Fibroblast of the aortic adventitia (primary cell): ENCODE results near the gene SNRPD1. TPM values are rescaled to one million over a fixed set of nuclear protein-coding genes. Genes with fewer than 3 reads are reported as not detected.
"Not testable (repeated sequence)": the region's sequence is repeated elsewhere in the genome, so short reads cannot be mapped to it uniquely, and the experiment has no call there.

Source experiments
- DNase-seq: peaks from one replicate; pipeline ENCODE4 v3.0.0-alpha.2; 2010; ENCODE audit warnings: low read depth
- H3K4me3 ChIP-seq: 2 replicates; pipeline ENCODE4 v1.5.1; 2011; ENCODE audit warnings: low read depth, mild to moderate bottlenecking, control low read depth, low read length, moderate library complexity
- CTCF ChIP-seq: IDR thresholded peaks from 2 replicates; pipeline ENCODE4 v1.5.1; 2011; ENCODE audit warnings: mild to moderate bottlenecking, low read length, control low read depth, inconsistent platforms; ENCODE audit not compliant: insufficient read depth
- total RNA-seq: library from RNA; depleted of rRNA; stranded (reverse); fragments of >200 nt; gene quantifications from 2 replicates; pipeline ENCODE4 v1.2.3, GENCODE V29; 2012; ENCODE audit warnings: low replicate concordance

Gene SNRPD1
- total RNA-seq, 1 donor: 15.1 TPM

- H3K4me3 ChIP-seq: no peak overlapping the region
- no peak for DNase-seq
- TF ChIP-seq CTCF: no peak
Observed at GRCh38 chr18:21638822-21639221, 26.7 kb downstream of the SNRPD1 start.

- DNase-seq, H3K4me3 ChIP-seq: not testable (repeated sequence)
Observed at GRCh38 chr18:21640375-21640774, 28.3 kb downstream of the SNRPD1 start.

- DNase-seq: no peak
- no peak for TF ChIP-seq CTCF
- no peak overlapping the region for H3K4me3 ChIP-seq
Observed at GRCh38 chr18:21650311-21650710, 38.2 kb downstream of the SNRPD1 start.

GRCh38 chr18:21652073-21652472 lies 40.0 kb downstream of the SNRPD1 start:
- H3K4me3 ChIP-seq: no peak overlapping the region
- no peak for TF ChIP-seq CTCF
- DNase-seq: no peak

- DNase-seq: peak; percentile 30
- TF ChIP-seq CTCF: no peak
- H3K4me3 ChIP-seq: no peak overlapping the region
Observed at GRCh38 chr18:21653361-21653760, 41.2 kb downstream of the SNRPD1 start.

GRCh38 chr18:21656402-21656801 lies 44.3 kb downstream of the SNRPD1 start:
- TF ChIP-seq CTCF: no peak
- peak; percentile 69 for DNase-seq
- no peak overlapping the region for H3K4me3 ChIP-seq

- TF ChIP-seq CTCF: no peak
- no peak for DNase-seq
- H3K4me3 ChIP-seq: no peak overlapping the region
Observed at GRCh38 chr18:21660078-21660477, 48.0 kb downstream of the SNRPD1 start.

- TF ChIP-seq CTCF: no peak
- H3K4me3 ChIP-seq: no peak overlapping the region
- no peak for DNase-seq
Observed at GRCh38 chr18:21662581-21662980, 50.5 kb downstream of the SNRPD1 start.
